SW480 (cell line): Measurements from ENCODE around the gene POP7.

Source experiments
- DNase-seq: peaks from one replicate; pipeline ENCODE4 v3.0.0-alpha.2; 2016; ENCODE audit warnings: low spot score

The POP7 gene

GRCh38 chr7:100726996-100727761 lies 21.3 kb downstream of the POP7 start:
- no peak for DNase-seq

DNA sequence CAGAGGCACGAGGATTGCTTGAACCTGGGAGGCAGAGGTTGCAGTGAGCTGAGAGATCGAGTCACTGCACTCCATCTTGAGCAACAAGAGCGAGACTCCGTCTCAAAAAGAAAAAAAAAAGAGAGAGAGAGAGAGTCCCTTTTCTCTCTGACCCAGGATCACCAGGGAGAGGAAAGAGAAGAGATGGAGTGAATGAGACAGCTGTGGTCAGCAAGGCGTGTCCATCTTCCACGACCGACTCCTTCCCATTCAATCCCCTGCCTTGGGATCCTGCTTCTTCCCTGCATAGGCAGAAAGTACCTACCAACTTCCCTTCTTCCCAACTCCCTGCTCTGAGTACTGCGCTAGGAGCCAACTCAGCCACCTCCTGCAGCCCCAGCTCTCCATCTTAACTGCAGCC lies 22.3 kb downstream of the POP7 start:
- DNase-seq = no peak

DNA sequence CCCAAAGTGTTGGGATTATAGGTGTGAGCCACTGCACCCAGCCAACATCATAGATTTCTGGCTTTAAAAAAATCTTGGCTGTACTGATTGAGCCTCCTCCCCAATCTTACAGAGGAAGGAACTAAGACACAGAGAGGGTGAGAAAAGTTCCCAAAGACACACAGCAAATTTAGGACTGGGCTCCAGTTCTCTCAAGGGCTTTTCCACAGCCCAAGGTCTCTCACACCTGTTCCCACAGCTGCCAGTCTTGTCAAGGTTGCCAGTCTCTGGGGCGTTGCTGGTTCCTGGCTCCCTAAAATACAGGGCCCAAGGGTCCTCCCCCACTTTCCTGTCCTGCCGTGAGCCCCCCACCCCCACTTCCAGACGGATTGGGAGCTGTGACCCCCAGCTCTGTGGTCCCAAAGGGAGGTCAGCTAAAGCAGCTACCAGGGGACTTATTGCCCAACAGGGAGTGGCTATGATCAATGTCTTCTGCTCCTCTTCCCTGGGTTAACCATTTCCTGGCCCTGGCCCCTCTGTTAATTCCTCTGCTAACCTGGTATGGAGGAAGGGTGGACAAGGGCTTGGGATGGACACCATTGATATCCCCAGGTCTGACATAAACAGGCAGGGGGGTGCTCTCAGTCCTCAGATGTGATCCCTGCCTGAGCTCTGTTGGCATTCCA lies 24.3 kb downstream of the POP7 start:
- no peak for DNase-seq

GRCh38 chr7:100731937-100732636 lies 26.2 kb downstream of the POP7 start:
- no peak for DNase-seq

- DNase-seq = no peak
Measured at GRCh38 chr7:100735730-100736129, 29.8 kb downstream of the POP7 start.

DNA sequence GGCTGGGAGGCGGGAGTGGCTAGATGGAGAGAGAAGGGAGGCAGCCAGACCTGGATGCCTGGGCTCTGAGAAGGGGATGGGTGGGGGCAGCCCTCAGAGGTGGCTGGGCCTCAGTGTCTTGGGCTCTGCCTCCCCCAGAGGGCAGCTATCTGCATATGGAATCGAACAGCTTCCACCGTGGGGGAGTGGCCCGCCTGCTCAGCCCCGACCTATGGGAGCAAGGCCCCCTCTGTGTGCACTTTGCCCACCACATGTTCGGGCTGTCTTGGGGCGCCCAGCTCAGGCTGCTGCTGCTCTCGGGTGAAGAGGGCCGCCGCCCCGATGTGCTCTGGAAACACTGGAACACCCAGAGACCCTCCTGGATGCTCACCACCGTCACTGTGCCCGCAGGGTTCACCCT lies 30.8 kb downstream of the POP7 start:
- DNase-seq = no peak

DNA sequence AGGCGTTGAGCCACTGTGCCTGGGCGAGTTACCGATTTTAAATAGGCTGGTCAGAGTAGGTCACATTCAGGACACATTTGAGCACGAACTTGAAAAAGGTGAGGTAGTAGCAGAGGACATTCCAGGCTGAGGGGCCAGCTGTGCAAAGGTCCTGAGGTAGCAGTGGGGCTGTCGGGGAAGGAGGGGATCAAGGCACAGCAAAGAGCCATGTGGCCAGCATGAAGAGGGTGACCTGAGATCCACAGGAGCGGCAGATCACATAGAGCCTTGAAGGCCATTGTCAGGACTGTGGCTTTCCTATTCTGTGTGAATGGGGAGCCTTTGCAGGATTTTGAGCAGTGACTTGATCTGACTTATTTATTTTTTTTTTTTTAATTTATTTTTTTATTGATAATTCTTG lies 34.0 kb downstream of the POP7 start:
- DNase-seq = no peak

DNA sequence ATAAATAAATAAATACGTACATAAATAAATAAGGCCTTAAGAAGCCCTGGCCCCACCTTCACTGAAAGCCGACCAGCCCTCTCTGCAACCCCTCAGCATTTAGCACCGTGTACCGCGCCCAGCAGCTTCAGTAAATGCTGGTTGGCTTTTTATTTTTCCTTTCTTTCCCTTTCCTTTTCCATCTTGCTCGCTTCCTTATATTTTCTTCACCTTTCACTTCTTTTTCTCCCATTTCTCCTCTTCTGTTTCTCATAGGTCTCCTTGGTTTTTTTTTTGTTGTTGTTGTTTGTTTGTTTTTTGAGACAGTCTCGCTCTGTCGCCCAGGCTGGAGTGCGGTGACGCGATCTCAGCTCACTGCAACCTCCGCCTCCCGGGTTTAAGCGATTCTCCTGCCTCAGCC lies 38.7 kb downstream of the POP7 start:
- no peak for DNase-seq

DNA sequence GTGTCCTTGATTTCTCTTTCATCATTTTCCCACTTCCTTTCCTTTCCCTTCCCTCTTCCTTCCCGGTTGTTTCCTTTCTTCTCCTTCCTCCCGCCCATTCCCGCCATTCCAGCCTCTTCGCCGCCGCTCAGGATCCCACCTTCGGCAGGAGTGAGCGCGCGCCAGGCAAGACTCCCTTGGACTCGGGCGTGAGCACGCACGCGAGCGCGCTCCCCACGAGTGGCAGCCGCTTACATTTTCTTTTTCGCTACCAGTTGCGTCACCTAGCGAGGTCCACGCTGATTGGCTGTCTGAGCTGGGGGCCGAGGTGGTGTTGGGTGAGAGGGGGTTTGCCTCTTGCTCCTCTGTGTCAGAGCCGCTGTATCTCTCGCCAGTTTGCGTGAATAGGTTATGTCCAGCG lies 39.3 kb downstream of the POP7 start:
- no peak for DNase-seq

GRCh38 chr7:100752994-100753393 lies 47.1 kb downstream of the POP7 start:
- no peak for DNase-seq

- DNase-seq = no peak
Measured at GRCh38 chr7:100753750-100754149, 47.8 kb downstream of the POP7 start.
